DLD1 (cell line): ENCODE data around the gene AREG.
"Not testable (repeated sequence)": the region's sequence is repeated elsewhere in the genome, so short reads cannot be mapped to it uniquely, and the experiment has no call there.

Source experiments
- in situ Hi-C: cut with HindIII; loops from 2 replicates; pipeline ENCODE4 v1.10.0; 2017; ENCODE audit warnings: low sequenced_read_pairs

The AREG gene, protein sequence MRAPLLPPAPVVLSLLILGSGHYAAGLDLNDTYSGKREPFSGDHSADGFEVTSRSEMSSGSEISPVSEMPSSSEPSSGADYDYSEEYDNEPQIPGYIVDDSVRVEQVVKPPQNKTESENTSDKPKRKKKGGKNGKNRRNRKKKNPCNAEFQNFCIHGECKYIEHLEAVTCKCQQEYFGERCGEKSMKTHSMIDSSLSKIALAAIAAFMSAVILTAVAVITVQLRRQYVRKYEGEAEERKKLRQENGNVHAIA

DNA sequence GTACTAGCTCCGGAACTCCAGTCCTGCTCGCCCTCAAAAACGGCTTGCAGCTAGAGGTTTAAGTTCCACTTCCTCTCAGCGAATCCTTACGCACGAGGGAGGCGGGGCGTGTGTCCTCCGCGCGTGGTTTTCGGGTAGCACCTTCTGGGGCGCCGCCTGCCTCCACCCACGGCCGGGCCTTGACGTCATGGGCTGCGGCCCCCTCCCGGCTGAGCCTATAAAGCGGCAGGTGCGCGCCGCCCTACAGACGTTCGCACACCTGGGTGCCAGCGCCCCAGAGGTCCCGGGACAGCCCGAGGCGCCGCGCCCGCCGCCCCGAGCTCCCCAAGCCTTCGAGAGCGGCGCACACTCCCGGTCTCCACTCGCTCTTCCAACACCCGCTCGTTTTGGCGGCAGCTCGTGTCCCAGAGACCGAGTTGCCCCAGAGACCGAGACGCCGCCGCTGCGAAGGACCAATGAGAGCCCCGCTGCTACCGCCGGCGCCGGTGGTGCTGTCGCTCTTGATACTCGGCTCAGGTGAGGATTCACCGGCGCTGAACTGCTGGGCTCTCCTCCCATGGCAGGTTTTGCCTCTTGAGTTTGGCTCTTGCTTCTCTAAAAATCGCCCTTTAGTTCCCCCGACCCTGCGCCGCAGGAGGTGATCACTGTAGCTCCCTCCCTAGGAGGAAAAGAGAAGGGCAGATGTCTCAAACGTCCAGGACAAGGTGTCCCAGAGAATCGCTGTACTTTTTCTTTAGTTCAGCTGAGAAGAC lies at the start of gene AREG:
TSS of gene AREG (plus strand) at position 246 of the 752 bp plus-strand sequence. CDS start at position 456, 210 bp downstream.
- in situ Hi-C loops: no loop called here

DNA sequence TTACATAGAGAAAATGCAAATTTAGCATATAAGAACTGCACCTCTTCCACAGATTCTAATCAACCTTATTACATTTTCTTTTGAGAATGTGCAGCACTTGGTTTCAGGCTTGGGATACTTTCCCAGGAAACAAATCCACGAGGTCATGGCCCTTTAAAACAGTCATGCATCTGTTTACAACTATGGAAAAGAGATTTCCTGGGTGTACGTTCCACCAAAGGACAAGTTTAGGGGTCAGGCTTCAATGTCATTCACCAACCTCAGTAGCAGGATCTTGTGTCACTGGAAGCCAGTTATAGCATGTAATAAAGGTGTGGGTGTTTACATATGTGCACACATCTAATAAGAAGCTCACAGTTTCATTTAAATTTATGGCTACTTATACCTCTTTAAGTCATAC lies 49.3 kb upstream of the AREG start:
- in situ Hi-C loops: no loop called here

DNA sequence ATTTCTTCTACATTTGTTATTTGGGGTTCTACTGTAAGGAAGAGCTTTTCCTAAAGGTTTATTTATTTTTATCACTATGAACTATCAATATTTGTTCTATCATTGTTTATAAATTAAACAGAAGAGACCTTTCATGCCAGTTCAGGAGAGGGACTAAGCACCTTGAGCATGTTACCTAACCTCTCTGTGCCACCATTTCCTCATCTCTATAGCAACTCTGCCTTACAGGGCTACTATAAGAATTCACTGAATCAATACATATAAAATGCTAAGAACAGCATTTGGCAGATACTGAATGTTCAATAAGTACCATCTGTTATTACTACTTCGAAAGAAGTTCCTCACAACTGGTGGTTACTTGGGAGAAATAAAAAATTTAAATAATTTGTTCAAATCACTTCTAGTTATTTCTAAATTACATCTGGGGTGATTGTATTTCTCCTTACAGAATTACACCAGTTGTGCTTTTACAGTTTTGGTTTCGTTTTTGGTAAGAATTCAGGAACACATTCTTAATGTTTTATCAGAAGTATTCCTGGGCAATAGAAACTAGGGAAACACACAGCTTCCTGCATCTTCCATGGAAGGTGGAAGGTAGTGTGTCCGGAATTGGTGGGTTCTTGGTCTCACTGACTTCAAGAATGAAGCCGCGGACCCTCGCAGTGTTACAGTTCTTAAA lies 47.0 kb upstream of the AREG start:
- in situ Hi-C loops: no loop called here

DNA sequence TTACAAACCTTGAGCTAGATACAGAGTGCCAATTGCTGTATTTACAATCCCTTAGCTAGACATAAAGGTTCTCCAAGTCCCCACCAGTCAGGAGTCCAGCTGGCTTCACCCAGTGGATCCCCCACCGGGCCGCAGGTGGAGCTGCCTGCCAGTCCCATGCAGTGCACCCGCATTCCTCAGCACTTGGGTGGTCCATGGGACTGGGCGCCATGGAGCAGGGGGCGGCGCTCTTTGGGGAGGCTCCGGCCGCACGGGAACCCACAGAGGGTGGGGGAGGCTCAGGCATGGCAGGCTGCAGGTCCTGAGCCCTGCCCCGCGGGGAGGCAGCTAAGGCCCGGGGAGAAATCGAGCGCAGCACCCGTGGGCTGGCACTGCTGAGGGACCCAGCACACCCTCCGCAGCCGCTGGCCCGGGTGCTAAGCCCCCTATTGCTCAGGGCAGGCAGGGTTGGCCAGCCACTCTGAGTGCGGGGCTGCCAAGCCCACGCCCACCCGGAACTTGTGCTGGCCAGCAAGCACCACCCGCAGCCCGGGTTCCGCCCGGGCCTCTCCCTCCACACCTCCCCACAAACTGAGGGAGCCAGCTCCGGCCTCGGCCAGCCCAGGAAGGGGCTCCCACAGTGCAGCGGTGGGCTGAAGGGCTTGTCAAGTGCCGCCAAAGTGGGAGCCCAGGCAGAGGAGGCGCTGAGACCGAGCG lies 45.9 kb upstream of the AREG start:
- in situ Hi-C loops: not testable (repeated sequence)

DNA sequence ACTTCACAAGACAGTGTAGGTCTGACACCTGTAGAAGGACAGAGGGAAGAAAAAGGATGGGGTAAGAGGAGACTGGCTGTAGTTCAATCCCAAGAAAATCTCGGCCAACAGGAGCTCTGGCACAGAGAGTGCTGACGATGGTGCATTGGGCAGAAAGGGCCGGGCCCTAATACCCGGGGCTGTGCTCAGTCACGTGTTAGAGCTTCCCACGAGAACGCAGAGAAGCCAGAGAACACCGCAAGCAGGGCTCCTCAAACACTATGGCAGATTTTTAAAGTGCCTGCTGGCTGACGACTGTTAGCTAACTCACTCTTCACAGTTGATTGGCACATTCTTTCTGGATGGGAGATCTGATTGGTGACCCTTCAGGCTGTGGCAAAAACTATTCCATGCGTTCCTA lies 44.5 kb upstream of the AREG start:
- in situ Hi-C loops: no loop called here

DNA sequence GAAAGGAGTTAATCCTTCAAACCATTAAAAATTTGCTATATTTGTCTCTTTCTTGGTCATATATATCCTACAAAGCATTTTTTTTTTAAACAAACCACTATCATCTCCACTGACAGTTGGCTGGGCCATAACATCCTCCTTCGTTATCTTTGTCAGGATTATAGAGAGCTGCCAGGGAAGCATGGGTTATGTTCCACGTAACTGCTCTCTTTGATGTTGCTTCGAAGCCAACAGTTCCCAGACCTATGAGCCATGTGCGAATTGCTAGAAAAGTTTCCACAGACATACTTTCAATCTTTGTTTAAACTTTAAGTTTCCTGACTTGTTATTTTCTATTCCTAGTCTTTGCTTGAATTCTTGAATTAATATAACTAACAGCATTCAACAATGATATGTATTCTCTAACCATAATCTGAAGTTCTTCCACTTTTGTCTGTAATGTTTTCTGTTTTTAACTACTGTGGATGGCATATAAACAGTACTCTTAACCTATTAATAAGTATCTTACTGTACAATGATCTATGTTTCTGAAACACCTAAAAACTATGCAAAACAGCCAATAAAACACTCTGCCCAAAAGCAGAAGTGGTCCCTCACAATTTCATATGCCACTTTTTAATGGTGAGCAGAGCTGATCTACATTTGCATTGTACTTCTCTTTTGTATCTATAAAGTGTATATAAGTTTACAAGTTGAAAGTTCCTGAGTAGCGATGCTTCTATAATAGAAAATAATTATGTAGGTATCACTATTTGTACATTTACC lies 42.1 kb upstream of the AREG start:
- in situ Hi-C loops: no loop called here

DNA sequence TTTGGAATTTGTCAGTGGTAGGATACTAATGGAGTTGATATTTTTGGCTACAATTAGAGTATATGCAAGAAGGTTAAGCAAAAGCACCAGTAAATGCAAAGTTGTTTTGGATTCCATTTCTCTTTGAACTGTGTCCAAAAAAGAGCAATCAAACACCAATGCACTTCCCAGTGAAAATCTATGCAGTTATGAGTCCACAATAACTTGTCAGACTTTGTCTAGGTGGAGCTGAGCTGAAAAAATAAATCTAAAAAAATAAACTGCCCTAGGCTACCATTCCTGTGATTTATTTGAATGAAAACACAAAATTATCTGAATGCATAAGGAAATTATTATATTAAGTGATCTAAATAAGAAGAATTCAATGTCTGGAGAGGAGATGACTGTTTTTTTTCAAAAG lies 37.0 kb upstream of the AREG start:
- in situ Hi-C loops: no loop called here

DNA sequence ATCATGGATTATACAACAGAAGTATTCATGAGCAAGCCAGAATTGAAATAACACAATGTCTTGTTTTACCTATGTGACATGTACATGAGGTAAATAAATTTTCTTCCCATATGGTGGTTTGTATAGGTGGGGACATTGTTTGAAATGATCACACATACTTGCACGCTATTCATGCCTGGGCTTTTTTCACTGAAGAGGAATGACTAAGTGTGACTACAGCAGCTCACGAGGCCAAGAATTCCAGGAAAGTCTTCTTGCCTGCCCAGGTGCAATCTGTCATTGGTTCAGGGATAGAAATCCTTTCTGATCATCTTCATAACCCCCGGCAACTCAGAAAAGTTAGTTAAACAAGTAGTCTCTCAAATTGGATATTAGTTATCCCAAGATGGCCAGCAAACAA lies 36.3 kb upstream of the AREG start:
- in situ Hi-C loops: no loop called here

DNA sequence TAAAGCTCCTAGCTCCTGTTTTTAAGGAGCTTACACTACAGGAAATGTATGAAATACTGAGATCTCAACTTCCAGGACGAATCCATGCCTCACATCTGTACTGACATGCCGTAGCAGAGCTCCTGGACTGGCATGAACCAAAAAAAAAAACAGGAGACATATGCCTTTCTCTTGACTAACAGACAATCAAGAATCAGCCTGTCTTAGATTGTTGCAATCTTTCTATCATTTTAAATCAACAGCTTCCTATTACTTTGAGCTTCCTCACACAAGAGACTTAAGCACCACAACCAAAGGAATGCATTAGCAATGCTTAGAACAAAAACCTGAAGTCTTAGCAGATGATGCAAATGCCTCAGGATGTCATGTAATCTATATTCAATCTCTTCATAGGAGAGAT lies 34.7 kb upstream of the AREG start:
- in situ Hi-C loops: no loop called here

DNA sequence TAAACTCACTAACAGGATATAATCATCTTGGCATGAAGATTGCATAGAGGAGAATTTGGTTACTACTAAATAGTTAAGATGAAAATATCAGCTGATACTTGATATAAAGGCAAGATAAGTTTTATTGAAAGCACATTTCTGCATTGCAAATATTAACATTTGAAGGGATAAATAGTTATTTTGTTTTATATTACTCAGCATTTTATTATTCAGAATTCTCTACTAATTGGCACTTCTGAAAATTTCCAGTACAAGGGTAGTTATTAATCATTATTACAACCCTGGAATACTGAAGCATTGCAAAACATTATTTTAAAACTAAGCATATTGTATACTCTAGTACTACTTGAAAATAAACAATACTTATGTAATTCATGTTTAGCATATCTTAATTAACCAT lies 32.7 kb upstream of the AREG start:
- in situ Hi-C loops: no loop called here

DNA sequence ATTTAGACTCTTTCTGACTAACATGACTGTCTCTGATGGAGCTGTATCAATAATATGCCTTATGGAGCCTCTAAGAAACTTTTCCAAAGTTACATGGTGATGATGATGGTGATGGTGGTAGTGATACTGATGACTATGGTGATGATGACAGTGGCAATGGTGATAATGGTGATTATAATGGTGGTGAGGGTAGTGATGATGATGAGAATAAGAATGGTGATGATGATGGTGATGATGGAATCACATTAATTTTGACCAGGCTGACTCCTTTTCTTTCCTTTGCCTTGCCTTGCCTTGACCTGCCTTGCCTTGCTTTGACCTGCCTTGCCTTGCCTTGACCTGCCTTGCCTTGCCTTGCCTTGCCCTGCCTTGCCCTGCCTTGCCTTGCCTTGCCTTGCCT lies 31.7 kb upstream of the AREG start:
- in situ Hi-C loops: no loop called here

DNA sequence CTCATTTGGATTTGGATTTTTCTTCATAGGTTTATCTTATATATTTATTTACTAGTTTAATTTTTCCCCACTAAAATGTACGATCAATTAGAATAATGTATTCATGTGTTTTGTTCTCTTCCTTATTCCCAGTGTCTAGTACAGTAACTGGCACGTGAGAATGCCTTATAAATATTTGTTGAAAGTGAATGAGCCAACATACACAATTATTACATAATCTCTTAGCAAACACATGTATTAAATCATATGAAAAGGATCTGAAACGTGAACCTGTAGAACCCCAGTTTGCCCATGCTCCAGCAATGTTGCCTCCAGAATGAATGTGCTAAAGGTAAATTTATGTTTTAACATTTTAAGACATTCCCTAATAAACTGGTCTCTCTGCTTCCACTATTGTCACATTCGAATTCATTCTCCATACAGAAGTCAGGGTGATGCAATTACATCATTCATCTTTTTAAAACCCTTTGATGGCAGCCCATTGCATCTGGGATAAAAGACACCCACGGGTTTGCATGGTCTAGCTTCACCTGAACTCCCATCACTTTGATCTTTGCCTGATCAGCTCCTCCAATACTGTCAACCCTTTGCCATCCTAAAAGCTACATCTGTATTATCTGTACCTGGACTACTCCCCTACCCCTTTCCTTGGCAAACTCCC lies 30.7 kb upstream of the AREG start:
- in situ Hi-C loops: no loop called here

DNA sequence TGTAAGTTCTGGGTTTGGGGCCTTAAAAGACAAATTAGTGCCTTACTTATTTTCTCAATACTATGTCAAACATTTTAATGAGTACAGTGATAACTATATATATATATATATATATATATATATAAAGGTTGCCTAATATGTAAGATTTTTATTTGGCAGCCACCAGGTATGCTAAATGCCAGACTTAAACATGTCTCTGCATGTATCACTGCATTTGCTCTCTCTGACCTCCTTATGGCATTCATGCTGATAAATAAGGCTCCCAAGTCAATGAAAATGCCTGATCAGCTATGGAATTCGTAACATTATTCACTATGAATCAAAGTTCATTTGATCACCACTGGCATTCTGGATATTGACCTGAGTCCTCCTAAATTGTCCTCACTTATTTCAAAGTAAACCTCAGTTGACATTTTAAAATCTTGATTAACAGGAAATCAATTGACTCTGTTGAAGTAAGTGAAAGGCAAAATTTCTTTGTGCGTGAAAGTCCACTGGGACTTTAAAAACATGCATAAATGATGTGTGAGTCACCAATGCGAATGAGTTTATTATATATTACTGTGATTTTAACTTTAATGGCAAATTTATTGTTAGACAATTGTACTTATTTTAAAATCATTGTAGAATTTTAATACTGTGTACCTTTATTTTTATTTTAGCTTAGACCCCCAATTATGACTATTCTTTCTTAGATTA lies 29.2 kb upstream of the AREG start:
- in situ Hi-C loops: no loop called here

DNA sequence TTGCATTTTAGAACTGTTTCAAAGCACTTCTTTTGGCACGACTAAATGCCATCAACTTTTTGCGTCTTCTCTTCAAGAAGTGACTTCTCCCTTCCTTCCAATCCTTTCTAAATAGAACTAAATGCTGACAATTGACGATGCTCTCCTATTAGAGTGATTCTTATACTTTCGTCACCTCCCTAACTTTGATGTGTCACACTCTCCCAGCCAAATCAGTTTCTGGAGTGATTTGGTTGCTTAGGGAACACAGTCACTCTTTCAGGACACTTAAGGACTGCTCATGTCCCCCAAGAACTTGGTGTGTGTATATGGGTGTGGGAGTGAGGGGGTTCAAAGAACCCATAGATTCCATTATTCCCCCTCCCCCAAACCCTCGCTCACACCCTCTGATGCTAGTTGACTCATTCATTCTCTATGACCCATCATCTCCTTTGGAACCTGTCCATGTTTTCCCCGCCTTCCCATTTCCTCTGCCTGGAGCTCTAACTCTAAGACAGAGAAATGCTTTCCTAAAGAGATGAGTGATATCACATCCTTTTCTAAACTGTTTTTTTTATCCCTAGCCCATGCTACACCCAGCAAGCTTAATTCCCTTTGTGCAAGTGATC lies 26.8 kb upstream of the AREG start:
- in situ Hi-C loops: no loop called here

DNA sequence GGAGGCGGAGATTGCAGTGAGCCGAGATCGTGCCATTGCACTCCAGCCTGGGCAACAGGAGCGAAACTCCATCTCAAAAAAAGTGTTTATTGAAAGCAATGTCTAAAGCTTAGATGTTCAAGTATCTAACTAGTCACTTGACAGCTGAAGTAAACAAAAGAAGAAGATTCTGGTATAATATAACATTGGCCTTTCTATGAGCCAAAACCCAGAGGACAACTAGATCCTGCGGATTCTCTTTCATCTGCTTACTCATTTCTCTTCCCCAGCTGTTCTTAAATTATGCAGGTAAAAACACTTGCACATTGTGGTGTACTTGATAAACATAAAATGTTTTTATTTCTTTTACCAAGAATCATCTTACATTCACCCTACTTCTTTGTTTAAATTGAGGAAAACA lies 24.1 kb upstream of the AREG start:
- in situ Hi-C loops: no loop called here

DNA sequence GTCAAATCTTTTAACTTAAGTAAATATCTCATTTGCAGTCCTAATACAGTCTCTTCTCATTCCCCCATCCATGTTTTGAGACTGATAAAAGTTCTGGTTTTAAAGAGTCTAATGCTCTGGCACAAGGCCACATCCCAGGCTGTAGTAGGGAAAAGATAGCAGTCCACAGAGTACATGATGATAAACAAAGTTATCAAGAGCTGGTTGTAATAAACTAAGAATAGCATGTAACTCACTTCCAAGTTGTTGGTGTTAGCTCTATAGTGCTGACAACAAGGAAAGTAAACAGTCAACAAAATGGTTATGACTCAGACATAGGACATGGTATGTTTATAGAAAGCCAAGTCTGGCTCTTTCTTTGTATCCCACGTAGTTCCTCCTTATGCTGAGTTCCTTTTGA lies 21.8 kb upstream of the AREG start:
- in situ Hi-C loops: no loop called here

DNA sequence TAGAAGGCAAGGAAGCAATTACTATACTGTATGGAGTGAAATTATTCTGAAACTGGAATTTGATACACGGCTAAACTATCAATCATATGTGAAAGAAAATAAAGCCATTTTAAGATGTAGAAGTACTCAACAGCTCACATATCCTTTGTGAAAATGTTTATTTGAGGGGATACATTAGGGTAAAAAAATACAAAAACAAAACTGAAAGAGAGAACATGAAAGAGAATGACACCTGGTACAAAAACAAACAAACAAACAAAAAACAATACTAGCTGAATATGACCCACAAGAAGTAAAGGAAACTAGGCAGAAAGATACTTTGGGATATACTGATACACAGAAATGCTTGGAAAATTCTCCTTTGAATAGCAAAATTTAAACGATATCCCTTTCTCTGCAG lies 20.8 kb upstream of the AREG start:
- in situ Hi-C loops: no loop called here

DNA sequence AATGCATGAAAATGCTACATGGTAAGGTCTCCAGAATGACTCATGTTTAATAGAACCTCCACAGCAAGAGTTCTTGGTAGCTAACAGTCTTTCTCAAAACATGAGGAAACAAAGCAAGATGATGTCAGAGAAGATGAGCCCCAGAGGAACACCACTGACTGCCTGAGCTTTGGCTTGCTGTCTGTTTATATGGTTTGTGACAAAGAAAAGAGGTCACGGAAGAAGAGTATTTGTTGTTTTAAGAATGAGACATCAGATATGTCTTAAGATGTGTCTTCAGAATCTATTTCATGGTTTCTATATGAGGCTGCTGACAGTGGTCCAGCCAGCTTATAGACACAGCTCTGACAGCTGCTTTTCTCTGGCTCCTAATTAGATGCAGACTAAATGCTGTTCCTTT lies 18.8 kb upstream of the AREG start:
- in situ Hi-C loops: no loop called here

DNA sequence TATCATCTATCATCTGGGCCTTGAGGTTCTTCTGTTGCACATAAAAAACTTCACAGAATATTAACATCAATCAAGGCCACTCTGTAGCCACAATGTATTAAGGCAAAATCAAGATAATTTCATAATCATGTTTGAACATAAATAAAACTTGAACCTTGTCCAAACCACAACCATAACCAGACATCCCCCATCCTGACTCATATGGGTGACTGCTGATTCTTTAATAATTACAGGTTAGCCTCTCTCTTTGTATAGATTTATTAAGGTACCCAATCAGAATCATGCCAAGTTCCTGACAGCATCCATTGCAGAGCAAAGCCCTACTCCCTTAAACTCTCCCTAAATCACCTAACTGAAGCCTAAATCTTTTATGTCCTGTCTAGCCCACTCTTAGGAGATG lies 16.7 kb upstream of the AREG start:
- in situ Hi-C loops: no loop called here
